ENCODE data around the gene MSH3. TPM values are rescaled to one million over a fixed set of nuclear protein-coding genes. Genes with fewer than 3 reads are reported as not detected.

The MSH3 gene
- 25.9 TPM for total RNA-seq

GRCh38 chr5:80654391-80655230 lies at the start of gene MSH3, which contains the start of gene DHFR:
Gene MSH3 (plus strand): TSS chr5:80654652. CDS start chr5:80654728, 76 bp downstream.
Gene DHFR (minus strand): TSS chr5:80654983. CDS start chr5:80654489, 494 bp downstream.

Small RNA genes within 50 kb of the gene (small RNA-seq; reads per million reads assigned to genes)
- gene MTRNR2L2 (ENCODE audit: low replicate concordance) = not detected

Other genes starting within 250 kb of the MSH3 start
- gene ZFYVE16, start 246.6 kb upstream of the MSH3 start, total RNA-seq = 75.2 TPM
- gene FAM151B, start 166.6 kb upstream of the MSH3 start, total RNA-seq = 5.0 TPM
- 0.18 TPM for gene ANKRD34B, start 84.4 kb upstream of the MSH3 start, total RNA-seq
- gene DHFR, start 331 bp downstream of the MSH3 start, total RNA-seq = 22.4 TPM